WERI-Rb-1 (cell line): ENCODE results near the gene SIX5.

ENCODE experiments used
- DNase-seq: peaks from one replicate; pipeline ENCODE4 v3.0.0-alpha.2; 2020
- H3K27ac ChIP-seq: fragments of 250-450 bp; sonication (Bioruptor Pico); 2 replicates; pipeline ENCODE4 v1.5.1; 2020; ENCODE audit warnings: mild to moderate bottlenecking, moderate library complexity
- H3K27me3 ChIP-seq: fragments of 250-450 bp; sonication (Bioruptor Pico); 2 replicates; pipeline ENCODE4 v1.5.1; 2021; ENCODE audit warnings: mild to moderate bottlenecking, low read depth, moderate library complexity; ENCODE audit not compliant: insufficient read depth, severe bottlenecking
- H3K36me3 ChIP-seq: fragments of 250-450 bp; sonication (Bioruptor Pico); 2 replicates; pipeline ENCODE4 v1.5.1; 2020; ENCODE audit warnings: mild to moderate bottlenecking, moderate library complexity
- H3K4me3 ChIP-seq: 2 replicates; pipeline ENCODE4 v1.5.1; 2011; ENCODE audit warnings: low read depth, mild to moderate bottlenecking, control low read depth, low read length
- H3K9me3 ChIP-seq: fragments of 250-450 bp; sonication (Bioruptor Pico); 2 replicates; pipeline ENCODE4 v1.5.1; 2021; ENCODE audit warnings: mild to moderate bottlenecking, moderate library complexity; ENCODE audit not compliant: severe bottlenecking
- CTCF ChIP-seq: IDR thresholded peaks from 2 replicates; pipeline ENCODE4 v1.5.1; 2011; ENCODE audit warnings: low read depth, mild to moderate bottlenecking, control low read depth, inconsistent platforms, low read length

The SIX5 gene

GRCh38 chr19:45794627-45795026 is 25.6 kb upstream of the SIX5 start:
- no peak overlapping the region for H3K4me3 ChIP-seq
- H3K27ac ChIP-seq = no peak overlapping the region
- no peaks in the 10 kb centered on the region for H3K9me3 ChIP-seq
- no peaks in the 10 kb centered on the region for H3K27me3 ChIP-seq
- DNase-seq = no peak
- no peak for TF ChIP-seq CTCF
- H3K36me3 ChIP-seq = peaks cover 11% of the 10 kb centered on the region

GRCh38 chr19:45793876-45794275 is 24.8 kb upstream of the SIX5 start:
- TF ChIP-seq CTCF = no peak
- Histone ChIP-seq H3K36me3 (peaks cover 18% of the 10 kb centered on the region), H3K9me3 (no peaks in the 10 kb centered on the region), H3K4me3 (no peak overlapping the region), H3K27me3 (no peaks in the 10 kb centered on the region), H3K27ac (no peak overlapping the region)
- DNase-seq = no peak

- Histone ChIP-seq H3K36me3 (peaks cover 24% of the 10 kb centered on the region), H3K27me3 (no peaks in the 10 kb centered on the region), H3K4me3 (no peak overlapping the region; the same call in 1 of the 2 replicates), H3K27ac (peak overlapping the region; percentile 23; the same call in 1 of the 2 replicates), H3K9me3 (no peaks in the 10 kb centered on the region)
- no peak for TF ChIP-seq CTCF
- DNase-seq = no peak
These were observed 24.1 kb upstream of the SIX5 start for GRCh38 chr19:45793178-45793564.

DNA sequence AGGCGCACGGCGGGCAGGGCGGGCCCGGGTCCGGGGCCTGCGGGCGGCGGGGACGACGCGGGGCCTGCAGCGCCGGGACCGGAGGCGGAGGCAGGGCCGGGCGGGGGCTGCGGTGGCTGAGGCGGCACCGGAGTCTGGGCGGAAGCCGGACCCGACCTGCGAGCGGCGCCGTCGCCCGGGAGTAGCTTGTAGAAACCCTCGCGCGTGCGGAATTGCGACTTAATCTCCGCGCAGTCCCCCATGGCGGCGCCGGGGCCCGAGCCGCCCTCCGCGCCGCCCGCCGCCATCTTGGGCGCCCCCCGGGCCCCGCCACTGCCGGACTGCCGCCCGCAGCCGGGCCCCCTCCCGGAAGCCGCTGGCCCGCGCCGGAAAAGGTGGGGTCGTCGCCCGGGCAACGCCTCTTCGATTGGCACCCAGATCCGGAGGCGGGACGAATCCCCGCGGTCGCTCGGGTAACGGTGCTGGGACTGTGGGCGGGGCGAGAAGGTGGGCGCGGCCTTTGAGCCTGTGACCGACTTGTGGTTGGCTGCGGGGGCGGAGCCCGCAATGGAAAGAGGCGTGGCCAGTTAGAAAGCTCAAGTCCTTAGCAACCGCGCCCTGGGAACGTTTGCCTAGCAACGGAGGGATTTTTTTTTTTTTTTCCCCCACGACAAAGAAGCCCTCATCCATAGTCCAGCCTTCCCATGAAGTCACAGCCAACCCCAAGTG is 23.6 kb upstream of the SIX5 start, which contains the start of gene DMWD:
TSS of gene DMWD (minus strand) at position 376 of the 708 bp plus-strand sequence. CDS start at position 287, 89 bp downstream.
- no peak for TF ChIP-seq CTCF
- Histone ChIP-seq H3K36me3 (peaks cover 28% of the 10 kb centered on the region), H3K9me3 (no peaks in the 10 kb centered on the region), H3K27me3 (no peaks in the 10 kb centered on the region), H3K27ac (peak within 1 kb of the TSS; percentile 86), H3K4me3 (peak within 1 kb of the TSS; percentile 56)
- peak; percentile 99 for DNase-seq

DNA sequence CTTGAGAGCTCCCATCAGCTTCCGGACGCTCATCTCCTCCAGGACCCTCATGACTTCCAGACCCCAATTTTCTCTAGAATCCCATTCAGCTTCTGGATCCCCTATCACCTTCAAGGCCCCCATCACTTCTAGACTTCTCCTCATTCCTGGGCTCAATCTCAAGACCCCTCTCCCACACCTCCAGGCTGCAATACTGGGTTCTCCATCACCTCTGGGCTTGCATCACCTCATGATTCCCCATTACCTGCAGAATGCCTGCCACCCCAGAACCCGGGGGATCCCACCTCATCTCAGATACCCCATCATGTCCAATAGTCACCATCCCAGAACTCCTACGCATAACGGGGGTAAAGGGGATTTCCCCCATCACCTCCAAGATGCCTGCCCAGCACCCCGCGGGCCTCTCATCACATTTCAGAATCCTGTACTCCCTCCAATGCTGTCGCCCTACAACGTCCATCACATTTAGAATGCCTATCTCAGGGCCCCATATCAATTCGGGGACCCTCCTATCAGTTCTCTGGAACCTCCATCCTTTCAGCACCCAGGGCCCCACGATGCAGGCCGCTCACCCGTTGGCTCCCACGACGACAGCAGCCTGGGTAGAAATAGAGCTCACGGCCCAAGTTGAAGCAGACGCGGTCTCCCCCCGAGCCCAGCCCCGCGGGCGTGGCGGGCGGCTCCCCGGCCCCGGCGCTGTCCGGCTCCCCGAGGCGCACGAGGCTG is 22.9 kb upstream of the SIX5 start:
- DNase-seq = no peak
- Histone ChIP-seq H3K27ac (peak overlapping the region; percentile 86; the same call in 1 of the 2 replicates), H3K36me3 (peaks cover 35% of the 10 kb centered on the region), H3K9me3 (no peaks in the 10 kb centered on the region), H3K27me3 (no peaks in the 10 kb centered on the region), H3K4me3 (peak overlapping the region; percentile 56)
- TF ChIP-seq CTCF = no peak
